ENCODE results near the gene ALB.
"Not testable (repeated sequence)": the region's sequence is repeated elsewhere in the genome, so short reads cannot be mapped to it uniquely, and the experiment has no call there.

ALB gene

GRCh38 chr4:73404042-73404441 is at the start of gene ALB:
ALB (plus strand) TSS chr4:73404287; CDS start chr4:73404328, 41 bp downstream.
- no peak for DNase-seq (ENCODE audit: low read depth)

GRCh38 chr4:73357174-73357573 is 46.9 kb upstream of the ALB start:
- DNase-seq (ENCODE audit: low read depth) = not testable (repeated sequence)

GRCh38 chr4:73369506-73370199 is 34.4 kb upstream of the ALB start:
- not testable (repeated sequence) for DNase-seq (ENCODE audit: low read depth)

GRCh38 chr4:73375328-73375741 is 28.8 kb upstream of the ALB start:
- no peak for DNase-seq (ENCODE audit: low read depth)

- no peak for DNase-seq (ENCODE audit: low read depth)
Measured at GRCh38 chr4:73376251-73376650, 27.8 kb upstream of the ALB start.

- DNase-seq (ENCODE audit: low read depth) = no peak
Measured at GRCh38 chr4:73376976-73377375, 27.1 kb upstream of the ALB start.

GRCh38 chr4:73378887-73379286 is 25.2 kb upstream of the ALB start:
- no peak for DNase-seq (ENCODE audit: low read depth)

- no peak for DNase-seq (ENCODE audit: low read depth)
Measured at GRCh38 chr4:73379946-73380345, 24.1 kb upstream of the ALB start.

GRCh38 chr4:73381214-73381613 is 22.9 kb upstream of the ALB start:
- no peak for DNase-seq (ENCODE audit: low read depth)

- DNase-seq (ENCODE audit: low read depth) = no peak
Measured at GRCh38 chr4:73383452-73383851, 20.6 kb upstream of the ALB start.

- DNase-seq (ENCODE audit: low read depth) = no peak
Measured at GRCh38 chr4:73387552-73387951, 16.5 kb upstream of the ALB start.

- no peak for DNase-seq (ENCODE audit: low read depth)
Measured at GRCh38 chr4:73388887-73389286, 15.2 kb upstream of the ALB start.

GRCh38 chr4:73389663-73390062 is 14.4 kb upstream of the ALB start:
- not testable (repeated sequence) for DNase-seq (ENCODE audit: low read depth)

GRCh38 chr4:73391774-73392173 is 12.3 kb upstream of the ALB start:
- no peak for DNase-seq (ENCODE audit: low read depth)

GRCh38 chr4:73392936-73393335 is 11.2 kb upstream of the ALB start:
- no peak for DNase-seq (ENCODE audit: low read depth)

- no peak for DNase-seq (ENCODE audit: low read depth)
Measured at GRCh38 chr4:73396304-73396703, 7.8 kb upstream of the ALB start.

GRCh38 chr4:73396993-73397972 is 6.8 kb upstream of the ALB start:
- DNase-seq (ENCODE audit: low read depth) = no peak

- DNase-seq (ENCODE audit: low read depth) = no peak
Measured at GRCh38 chr4:73401412-73401811, 2.7 kb upstream of the ALB start.

- no peak for DNase-seq (ENCODE audit: low read depth)
Measured at GRCh38 chr4:73404457-73404856, 370 bp downstream of the ALB start.

GRCh38 chr4:73405138-73405537 is 1.1 kb downstream of the ALB start:
- DNase-seq (ENCODE audit: low read depth) = no peak

- no peak for DNase-seq (ENCODE audit: low read depth)
Measured at GRCh38 chr4:73406548-73406875, 2.4 kb downstream of the ALB start.

- DNase-seq (ENCODE audit: low read depth) = no peak
Measured at GRCh38 chr4:73407227-73407673, 3.2 kb downstream of the ALB start.

- no peak for DNase-seq (ENCODE audit: low read depth)
Measured at GRCh38 chr4:73408181-73408867, 4.2 kb downstream of the ALB start.

Measured in ELR (cell line).